ENCODE results near the gene WRAP73.
A peak's percentile ranks its signal among the peaks of the same experiment; 100 is the strongest.
"Not testable (repeated sequence)": the region's sequence is repeated elsewhere in the genome, so short reads cannot be mapped to it uniquely, and the experiment has no call there.

WRAP73 gene

GRCh38 chr1:3629561-3630160, 20.2 kb downstream of the WRAP73 start:
- no peak for FAIRE-seq

GRCh38 chr1:3628445-3628844, 21.5 kb downstream of the WRAP73 start:
- FAIRE-seq: no peak

- no peak for FAIRE-seq
Observed at GRCh38 chr1:3627515-3628253, 22.2 kb downstream of the WRAP73 start.

GRCh38 chr1:3626025-3626424, 23.9 kb downstream of the WRAP73 start:
- no peak for FAIRE-seq

- no peak for FAIRE-seq
Observed at GRCh38 chr1:3625151-3625907, 24.6 kb downstream of the WRAP73 start.

GRCh38 chr1:3624200-3625136, 25.4 kb downstream of the WRAP73 start, which contains the start of gene TPRG1L:
Gene TPRG1L (plus strand): TSS chr1:3625015. CDS start chr1:3625073, 58 bp downstream.
- no peak for FAIRE-seq

- FAIRE-seq: no peak
Observed at GRCh38 chr1:3623441-3624199, 26.3 kb downstream of the WRAP73 start.

GRCh38 chr1:3622102-3622501, 27.8 kb downstream of the WRAP73 start:
- not testable (repeated sequence) for FAIRE-seq

GRCh38 chr1:3621151-3621671, 28.7 kb downstream of the WRAP73 start:
- peak; percentile 76 for FAIRE-seq

GRCh38 chr1:3620708-3621107, 29.2 kb downstream of the WRAP73 start:
- no peak for FAIRE-seq

- FAIRE-seq: no peak
Observed at GRCh38 chr1:3618881-3619671, 30.8 kb downstream of the WRAP73 start.

GRCh38 chr1:3618531-3618880, 31.4 kb downstream of the WRAP73 start:
- no peak for FAIRE-seq

- no peak for FAIRE-seq
Observed at GRCh38 chr1:3617806-3618345, 32.0 kb downstream of the WRAP73 start.

GRCh38 chr1:3616861-3617260, 33.0 kb downstream of the WRAP73 start:
- no peak for FAIRE-seq

GRCh38 chr1:3614755-3615742, 34.9 kb downstream of the WRAP73 start:
- FAIRE-seq: no peak

GRCh38 chr1:3612123-3612522, 37.8 kb downstream of the WRAP73 start:
- no peak for FAIRE-seq

- no peak for FAIRE-seq
Observed at GRCh38 chr1:3611170-3612019, 38.5 kb downstream of the WRAP73 start, which contains the start of gene MEGF6. Gene MEGF6 (minus strand): TSS chr1:3611508. CDS start chr1:3611268, 240 bp downstream.
